ENCODE data around the gene BAZ2B. TPM values are rescaled to one million over a fixed set of nuclear protein-coding genes. Genes with fewer than 3 reads are reported as not detected.

BAZ2B gene
- total and polyA plus RNA-seq, 9 of the 15 experiments (the other 6 are each of a cell fraction or from before 2014, with no cell fraction given), result 7.5 to 38.6 (median 19.8) TPM

DNA sequence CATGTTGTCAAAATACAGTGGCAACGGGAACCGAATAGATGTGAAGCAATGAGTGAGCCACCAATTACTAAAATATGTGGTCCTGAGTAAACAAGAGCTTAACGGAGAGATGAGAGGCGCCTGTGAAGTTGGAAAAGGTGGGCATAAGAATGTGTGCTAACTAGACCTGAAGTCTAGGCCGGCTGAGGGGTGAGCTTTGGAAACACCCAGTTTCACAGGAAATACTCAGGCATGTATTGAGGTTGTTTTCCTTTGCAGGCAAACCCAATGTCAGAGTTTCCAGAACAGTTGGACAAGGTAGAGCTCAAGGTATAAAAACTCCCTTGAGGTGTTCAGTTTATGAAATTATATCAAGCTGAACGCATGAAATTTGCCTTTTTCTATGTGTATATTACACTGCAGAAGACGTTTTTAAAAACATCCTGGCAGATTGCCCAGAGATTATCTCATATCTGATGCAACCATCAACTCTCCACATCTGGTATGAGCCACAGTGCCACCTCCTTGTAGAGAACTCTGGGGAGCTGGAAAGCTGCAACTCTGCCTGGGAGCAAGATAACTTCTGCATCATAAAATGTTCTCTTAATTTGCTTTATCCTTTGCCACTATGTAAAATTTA is 325.9 kb downstream of the BAZ2B start (continued):
- TF ChIP-seq, protein P1, sequence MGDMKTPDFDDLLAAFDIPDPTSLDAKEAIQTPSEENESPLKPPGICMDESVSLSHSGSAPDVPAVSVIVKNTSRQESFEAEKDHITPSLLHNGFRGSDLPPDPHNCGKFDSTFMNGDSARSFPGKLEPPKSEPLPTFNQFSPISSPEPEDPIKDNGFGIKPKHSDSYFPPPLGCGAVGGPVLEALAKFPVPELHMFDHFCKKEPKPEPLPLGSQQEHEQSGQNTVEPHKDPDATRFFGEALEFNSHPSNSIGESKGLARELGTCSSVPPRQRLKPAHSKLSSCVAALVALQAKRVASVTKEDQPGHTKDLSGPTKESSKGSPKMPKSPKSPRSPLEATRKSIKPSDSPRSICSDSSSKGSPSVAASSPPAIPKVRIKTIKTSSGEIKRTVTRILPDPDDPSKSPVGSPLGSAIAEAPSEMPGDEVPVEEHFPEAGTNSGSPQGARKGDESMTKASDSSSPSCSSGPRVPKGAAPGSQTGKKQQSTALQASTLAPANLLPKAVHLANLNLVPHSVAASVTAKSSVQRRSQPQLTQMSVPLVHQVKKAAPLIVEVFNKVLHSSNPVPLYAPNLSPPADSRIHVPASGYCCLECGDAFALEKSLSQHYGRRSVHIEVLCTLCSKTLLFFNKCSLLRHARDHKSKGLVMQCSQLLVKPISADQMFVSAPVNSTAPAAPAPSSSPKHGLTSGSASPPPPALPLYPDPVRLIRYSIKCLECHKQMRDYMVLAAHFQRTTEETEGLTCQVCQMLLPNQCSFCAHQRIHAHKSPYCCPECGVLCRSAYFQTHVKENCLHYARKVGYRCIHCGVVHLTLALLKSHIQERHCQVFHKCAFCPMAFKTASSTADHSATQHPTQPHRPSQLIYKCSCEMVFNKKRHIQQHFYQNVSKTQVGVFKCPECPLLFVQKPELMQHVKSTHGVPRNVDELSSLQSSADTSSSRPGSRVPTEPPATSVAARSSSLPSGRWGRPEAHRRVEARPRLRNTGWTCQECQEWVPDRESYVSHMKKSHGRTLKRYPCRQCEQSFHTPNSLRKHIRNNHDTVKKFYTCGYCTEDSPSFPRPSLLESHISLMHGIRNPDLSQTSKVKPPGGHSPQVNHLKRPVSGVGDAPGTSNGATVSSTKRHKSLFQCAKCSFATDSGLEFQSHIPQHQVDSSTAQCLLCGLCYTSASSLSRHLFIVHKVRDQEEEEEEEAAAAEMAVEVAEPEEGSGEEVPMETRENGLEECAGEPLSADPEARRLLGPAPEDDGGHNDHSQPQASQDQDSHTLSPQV (IDR thresholded peaks at IDR 0.05), result no peak
- TF ChIP-seq SLC30A9 (CRISPR knock-in tag; IDR thresholded peaks at IDR 0.05) (no peak), GABPB2 (CRISPR knock-in tag; conservative IDR thresholded peaks at IDR 0.05) (no peak), POLR2AphosphoS5 (IDR thresholded peaks at IDR 0.05; ENCODE audit: control insufficient read depth, insufficient read depth, low read depth, low read length) (no peak), KAT7 (CRISPR knock-in tag; IDR thresholded peaks at IDR 0.05; ENCODE audit: borderline replicate concordance) (no peak), SPI1 (IDR thresholded peaks at IDR 0.05; ENCODE audit: borderline replicate concordance, low read depth, low read length) (no peak), SREBF2 (CRISPR knock-in tag; IDR thresholded peaks at IDR 0.05) (no peak), KAT8 (IDR thresholded peaks at IDR 0.05; ENCODE audit: low read depth) (no peak), ZNF197 (CRISPR knock-in tag; IDR thresholded peaks at IDR 0.05; ENCODE audit: low read depth) (no peak), ZNF354B (CRISPR knock-in tag; IDR thresholded peaks at IDR 0.05) (no peak), MXI1 (IDR thresholded peaks at IDR 0.05; ENCODE audit: low read depth, low read length) (no peak), ZNF224 (CRISPR knock-in tag; IDR thresholded peaks at IDR 0.05) (no peak)
- TF ChIP-seq, protein P2, sequence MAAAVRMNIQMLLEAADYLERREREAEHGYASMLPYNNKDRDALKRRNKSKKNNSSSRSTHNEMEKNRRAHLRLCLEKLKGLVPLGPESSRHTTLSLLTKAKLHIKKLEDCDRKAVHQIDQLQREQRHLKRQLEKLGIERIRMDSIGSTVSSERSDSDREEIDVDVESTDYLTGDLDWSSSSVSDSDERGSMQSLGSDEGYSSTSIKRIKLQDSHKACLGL (CRISPR knock-in tag; IDR thresholded peaks at IDR 0.05; ENCODE audit: borderline replicate concordance, poor library complexity, severe bottlenecking), result no peak
- TF ChIP-seq, protein P3, sequence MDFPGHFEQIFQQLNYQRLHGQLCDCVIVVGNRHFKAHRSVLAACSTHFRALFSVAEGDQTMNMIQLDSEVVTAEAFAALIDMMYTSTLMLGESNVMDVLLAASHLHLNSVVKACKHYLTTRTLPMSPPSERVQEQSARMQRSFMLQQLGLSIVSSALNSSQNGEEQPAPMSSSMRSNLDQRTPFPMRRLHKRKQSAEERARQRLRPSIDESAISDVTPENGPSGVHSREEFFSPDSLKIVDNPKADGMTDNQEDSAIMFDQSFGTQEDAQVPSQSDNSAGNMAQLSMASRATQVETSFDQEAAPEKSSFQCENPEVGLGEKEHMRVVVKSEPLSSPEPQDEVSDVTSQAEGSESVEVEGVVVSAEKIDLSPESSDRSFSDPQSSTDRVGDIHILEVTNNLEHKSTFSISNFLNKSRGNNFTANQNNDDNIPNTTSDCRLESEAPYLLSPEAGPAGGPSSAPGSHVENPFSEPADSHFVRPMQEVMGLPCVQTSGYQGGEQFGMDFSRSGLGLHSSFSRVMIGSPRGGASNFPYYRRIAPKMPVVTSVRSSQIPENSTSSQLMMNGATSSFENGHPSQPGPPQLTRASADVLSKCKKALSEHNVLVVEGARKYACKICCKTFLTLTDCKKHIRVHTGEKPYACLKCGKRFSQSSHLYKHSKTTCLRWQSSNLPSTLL (IDR thresholded peaks at IDR 0.05), result no peak
- TF ChIP-seq, protein P4, sequence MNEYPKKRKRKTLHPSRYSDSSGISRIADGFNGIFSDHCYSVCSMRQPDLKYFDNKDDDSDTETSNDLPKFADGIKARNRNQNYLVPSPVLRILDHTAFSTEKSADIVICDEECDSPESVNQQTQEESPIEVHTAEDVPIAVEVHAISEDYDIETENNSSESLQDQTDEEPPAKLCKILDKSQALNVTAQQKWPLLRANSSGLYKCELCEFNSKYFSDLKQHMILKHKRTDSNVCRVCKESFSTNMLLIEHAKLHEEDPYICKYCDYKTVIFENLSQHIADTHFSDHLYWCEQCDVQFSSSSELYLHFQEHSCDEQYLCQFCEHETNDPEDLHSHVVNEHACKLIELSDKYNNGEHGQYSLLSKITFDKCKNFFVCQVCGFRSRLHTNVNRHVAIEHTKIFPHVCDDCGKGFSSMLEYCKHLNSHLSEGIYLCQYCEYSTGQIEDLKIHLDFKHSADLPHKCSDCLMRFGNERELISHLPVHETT (CRISPR knock-in tag; conservative IDR thresholded peaks at IDR 0.05 in 1 of 2, IDR thresholded peaks at IDR 0.05 in 1 of 2), result no peak

Measured in K562 (cell line).